Neural cell (in vitro differentiated cells): ENCODE measurements around the gene TIMM44. TPM values are rescaled to one million over a fixed set of nuclear protein-coding genes. Genes with fewer than 3 reads are reported as not detected.

Source experiments
- H2AFZ ChIP-seq: fragments of 200-600, 300-800 bp; sonication (generic), shearing (Covaris generic); 2 replicates; pipeline ENCODE4 v1.6.0; 2014; ENCODE audit warnings: low read depth, mild to moderate bottlenecking, antibody characterized with exemption, low read length, moderate library complexity
- H3F3A ChIP-seq: fragments of 200-600 bp; shearing (Covaris generic); 2 replicates; pipeline ENCODE4 v1.6.1; 2016; ENCODE audit warnings: mild to moderate bottlenecking, moderate library complexity, mixed read lengths, antibody characterized with exemption, low read length; ENCODE audit not compliant: insufficient read depth, poor library complexity, severe bottlenecking
- H3K27ac ChIP-seq: fragments of 200-600, 300-800 bp; sonication (generic), shearing (Covaris generic); 2 replicates; pipeline ENCODE4 v1.5.1; 2014; ENCODE audit warnings: mild to moderate bottlenecking, low read length, moderate library complexity
- H3K27me3 ChIP-seq: fragments of 300-800, 200-600 bp; sonication (generic), shearing (Covaris generic); 2 replicates; pipeline ENCODE4 v1.6.0; 2014; ENCODE audit warnings: mild to moderate bottlenecking, low read depth, low read length, moderate library complexity; ENCODE audit not compliant: insufficient read depth
- H3K36me3 ChIP-seq: fragments of 300-800, 200-600 bp; sonication (generic), shearing (Covaris generic); 2 replicates; pipeline ENCODE4 v1.5.1; 2014; ENCODE audit warnings: mild to moderate bottlenecking, antibody characterized with exemption, low read length, moderate library complexity; ENCODE audit not compliant: insufficient read depth
- H3K4me2 ChIP-seq: fragments of 300-800, 200-600 bp; sonication (generic), shearing (Covaris generic); 2 replicates; pipeline ENCODE4 v1.6.0; 2014; ENCODE audit warnings: mild to moderate bottlenecking, low read length
- H3K4me3 ChIP-seq: fragments of 300-800, 200-600 bp; sonication (generic), shearing (Covaris generic); 2 replicates; pipeline ENCODE4 v1.5.1; 2014; ENCODE audit warnings: mild to moderate bottlenecking, low read length, moderate library complexity
- H3K79me2 ChIP-seq: fragments of 200-600 bp; shearing (Covaris generic); replicated peaks from 2 replicates; pipeline ENCODE4 v1.6.0; 2014; ENCODE audit warnings: mild to moderate bottlenecking, low read length, moderate library complexity; ENCODE audit not compliant: insufficient read depth
- H3K9ac ChIP-seq: fragments of 300-800, 200-600 bp; sonication (generic), shearing (Covaris generic); 2 replicates; pipeline ENCODE4 v1.6.1; 2016; ENCODE audit warnings: mild to moderate bottlenecking, low read length, mixed read lengths
- H3K9me2 ChIP-seq: fragments of 200-600 bp; shearing (Covaris generic); 2 replicates; pipeline ENCODE4 v1.6.1; 2016; ENCODE audit warnings: mild to moderate bottlenecking, low read length, mixed read lengths; ENCODE audit not compliant: insufficient read depth
- H3K9me3 ChIP-seq: fragments of 200-600, 300-800 bp; sonication (generic), shearing (Covaris generic); 2 replicates; pipeline ENCODE4 v1.6.1; 2016; ENCODE audit warnings: mild to moderate bottlenecking, mixed run types, low read length, moderate library complexity, mixed read lengths
- H4K20me1 ChIP-seq: fragments of 200-600 bp; shearing (Covaris generic); 2 replicates; pipeline ENCODE4 v1.6.1; 2016; ENCODE audit warnings: mild to moderate bottlenecking, mixed run types; ENCODE audit not compliant: insufficient read depth
- EP300 ChIP-seq: fragments of 450-650 bp; conservative IDR thresholded peaks from 2 replicates; pipeline ENCODE4 v1.6.1; 2014; ENCODE audit warnings: antibody characterized with exemption, mild to moderate bottlenecking, moderate library complexity; ENCODE audit not compliant: poor library complexity, severe bottlenecking
- EZH2 ChIP-seq: fragments of 200-600, 300-800 bp; shearing (Covaris generic), sonication (generic); IDR thresholded peaks from 2 replicates; pipeline ENCODE4 v1.6.1; 2014; ENCODE audit warnings: antibody characterized with exemption, low read length, borderline replicate concordance, mild to moderate bottlenecking; ENCODE audit not compliant: insufficient read depth, poor library complexity, severe bottlenecking
- MXI1 ChIP-seq: fragments of 450-650 bp; conservative IDR thresholded peaks from 2 replicates; pipeline ENCODE4 v1.6.1; 2014; ENCODE audit warnings: antibody characterized with exemption, mild to moderate bottlenecking; ENCODE audit not compliant: poor library complexity, severe bottlenecking
- POLR2AphosphoS5 ChIP-seq: IDR thresholded peaks from 2 replicates; pipeline ENCODE4 v1.6.1; 2012
- RAD21 ChIP-seq: fragments of 450-650 bp; conservative IDR thresholded peaks from 2 replicates; pipeline ENCODE4 v1.6.1; 2014; ENCODE audit warnings: antibody characterized with exemption, mild to moderate bottlenecking, moderate library complexity
- SMC3 ChIP-seq: fragments of 450-650 bp; conservative IDR thresholded peaks from 2 replicates; pipeline ENCODE4 v1.6.1; 2014; ENCODE audit warnings: antibody characterized with exemption, mild to moderate bottlenecking, moderate library complexity; ENCODE audit not compliant: poor library complexity
- TAF1 ChIP-seq: IDR thresholded peaks from 2 replicates; pipeline ENCODE4 v1.6.1; 2012; ENCODE audit warnings: low read depth
- polyA plus RNA-seq: library from polyadenylated mRNA; depleted of rRNA; stranded (reverse); fragments of >200 nt; gene quantifications from 2 replicates; pipeline ENCODE4 v1.2.3, GENCODE V29; 2014
- TF ChIP-seq, protein P1 (sequence below): fragments of 450-650 bp; IDR thresholded peaks from 2 replicates; pipeline ENCODE4 v1.5.1; 2014; ENCODE audit warnings: antibody characterized with exemption, mild to moderate bottlenecking, moderate library complexity; ENCODE audit not compliant: poor library complexity, severe bottlenecking
- TF ChIP-seq, protein P2 (sequence below): IDR thresholded peaks from 2 replicates; pipeline ENCODE4 v1.6.1; 2012; ENCODE audit warnings: borderline replicate concordance

Gene TIMM44
- polyA plus RNA-seq, 1 donor from 2014 or later = 48.3 TPM

- no peaks in the 10 kb centered on the region for H3K9me2 ChIP-seq
- no peaks in the 10 kb centered on the region for H3K36me3 ChIP-seq
- TF ChIP-seq EZH2 (no peak), MXI1 (no peak), EP300 (no peak), POLR2AphosphoS5 (no peak), RAD21 (no peak), TAF1 (no peak), SMC3 (no peak)
- TF ChIP-seq, protein P1, sequence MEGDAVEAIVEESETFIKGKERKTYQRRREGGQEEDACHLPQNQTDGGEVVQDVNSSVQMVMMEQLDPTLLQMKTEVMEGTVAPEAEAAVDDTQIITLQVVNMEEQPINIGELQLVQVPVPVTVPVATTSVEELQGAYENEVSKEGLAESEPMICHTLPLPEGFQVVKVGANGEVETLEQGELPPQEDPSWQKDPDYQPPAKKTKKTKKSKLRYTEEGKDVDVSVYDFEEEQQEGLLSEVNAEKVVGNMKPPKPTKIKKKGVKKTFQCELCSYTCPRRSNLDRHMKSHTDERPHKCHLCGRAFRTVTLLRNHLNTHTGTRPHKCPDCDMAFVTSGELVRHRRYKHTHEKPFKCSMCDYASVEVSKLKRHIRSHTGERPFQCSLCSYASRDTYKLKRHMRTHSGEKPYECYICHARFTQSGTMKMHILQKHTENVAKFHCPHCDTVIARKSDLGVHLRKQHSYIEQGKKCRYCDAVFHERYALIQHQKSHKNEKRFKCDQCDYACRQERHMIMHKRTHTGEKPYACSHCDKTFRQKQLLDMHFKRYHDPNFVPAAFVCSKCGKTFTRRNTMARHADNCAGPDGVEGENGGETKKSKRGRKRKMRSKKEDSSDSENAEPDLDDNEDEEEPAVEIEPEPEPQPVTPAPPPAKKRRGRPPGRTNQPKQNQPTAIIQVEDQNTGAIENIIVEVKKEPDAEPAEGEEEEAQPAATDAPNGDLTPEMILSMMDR = no peak
- TF ChIP-seq, protein P2, sequence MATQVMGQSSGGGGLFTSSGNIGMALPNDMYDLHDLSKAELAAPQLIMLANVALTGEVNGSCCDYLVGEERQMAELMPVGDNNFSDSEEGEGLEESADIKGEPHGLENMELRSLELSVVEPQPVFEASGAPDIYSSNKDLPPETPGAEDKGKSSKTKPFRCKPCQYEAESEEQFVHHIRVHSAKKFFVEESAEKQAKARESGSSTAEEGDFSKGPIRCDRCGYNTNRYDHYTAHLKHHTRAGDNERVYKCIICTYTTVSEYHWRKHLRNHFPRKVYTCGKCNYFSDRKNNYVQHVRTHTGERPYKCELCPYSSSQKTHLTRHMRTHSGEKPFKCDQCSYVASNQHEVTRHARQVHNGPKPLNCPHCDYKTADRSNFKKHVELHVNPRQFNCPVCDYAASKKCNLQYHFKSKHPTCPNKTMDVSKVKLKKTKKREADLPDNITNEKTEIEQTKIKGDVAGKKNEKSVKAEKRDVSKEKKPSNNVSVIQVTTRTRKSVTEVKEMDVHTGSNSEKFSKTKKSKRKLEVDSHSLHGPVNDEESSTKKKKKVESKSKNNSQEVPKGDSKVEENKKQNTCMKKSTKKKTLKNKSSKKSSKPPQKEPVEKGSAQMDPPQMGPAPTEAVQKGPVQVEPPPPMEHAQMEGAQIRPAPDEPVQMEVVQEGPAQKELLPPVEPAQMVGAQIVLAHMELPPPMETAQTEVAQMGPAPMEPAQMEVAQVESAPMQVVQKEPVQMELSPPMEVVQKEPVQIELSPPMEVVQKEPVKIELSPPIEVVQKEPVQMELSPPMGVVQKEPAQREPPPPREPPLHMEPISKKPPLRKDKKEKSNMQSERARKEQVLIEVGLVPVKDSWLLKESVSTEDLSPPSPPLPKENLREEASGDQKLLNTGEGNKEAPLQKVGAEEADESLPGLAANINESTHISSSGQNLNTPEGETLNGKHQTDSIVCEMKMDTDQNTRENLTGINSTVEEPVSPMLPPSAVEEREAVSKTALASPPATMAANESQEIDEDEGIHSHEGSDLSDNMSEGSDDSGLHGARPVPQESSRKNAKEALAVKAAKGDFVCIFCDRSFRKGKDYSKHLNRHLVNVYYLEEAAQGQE = no peak
- H3K4me3 ChIP-seq = no peak overlapping the region
- no peaks in the 10 kb centered on the region for H3K79me2 ChIP-seq
- no peak overlapping the region for H3K27ac ChIP-seq
- no peaks in the 10 kb centered on the region for H3K9me3 ChIP-seq
- peaks cover 32% of the 10 kb centered on the region for H3K27me3 ChIP-seq
- no peaks in the 10 kb centered on the region for H3F3A ChIP-seq
- no peak overlapping the region for H2AFZ ChIP-seq
- H4K20me1 ChIP-seq = no peaks in the 10 kb centered on the region
- H3K9ac ChIP-seq = no peak overlapping the region
- no peak overlapping the region for H3K4me2 ChIP-seq
Measured at GRCh38 chr19:7912144-7912696, 31.2 kb downstream of the TIMM44 start.

DNA sequence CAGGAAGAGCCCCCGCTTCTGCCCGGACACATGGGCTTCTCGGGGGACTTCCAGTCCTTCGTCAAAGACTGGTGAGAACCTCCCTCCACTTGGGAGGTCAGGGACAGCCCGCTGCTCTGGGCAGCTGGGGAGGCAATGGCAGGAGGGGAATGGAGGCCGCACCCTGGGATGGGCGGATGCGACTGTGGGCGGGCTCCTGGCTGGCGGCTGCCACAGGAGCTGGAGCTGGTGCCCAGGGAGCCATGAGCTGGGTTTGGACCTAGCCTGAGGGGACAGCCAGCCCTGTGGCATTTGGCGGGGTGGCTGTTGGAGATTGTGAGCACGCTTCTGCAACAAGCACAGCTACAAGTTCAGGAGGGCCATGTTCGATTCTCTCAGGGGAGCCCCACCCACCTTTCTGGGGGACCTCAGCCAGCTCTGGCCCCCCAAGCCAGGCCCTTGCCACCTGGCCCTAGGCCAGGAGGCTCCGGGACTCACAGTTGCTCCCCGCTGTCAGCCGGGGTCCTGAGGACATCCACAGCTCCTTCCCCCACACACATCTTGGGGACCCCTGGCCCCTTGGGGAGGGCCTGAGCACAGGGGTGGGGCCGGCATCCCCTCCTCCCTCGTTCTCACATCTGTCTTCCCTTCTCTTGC is 31.8 kb downstream of the TIMM44 start:
- Histone ChIP-seq H3K9me3 (no peaks in the 10 kb centered on the region), H2AFZ (no peak overlapping the region), H4K20me1 (no peaks in the 10 kb centered on the region), H3K9ac (no peak overlapping the region), H3K27ac (no peak overlapping the region), H3K36me3 (no peaks in the 10 kb centered on the region), H3K4me3 (no peak overlapping the region), H3K79me2 (no peaks in the 10 kb centered on the region), H3F3A (no peaks in the 10 kb centered on the region), H3K4me2 (no peak overlapping the region), H3K27me3 (peaks cover 27% of the 10 kb centered on the region), H3K9me2 (no peaks in the 10 kb centered on the region)
- TF ChIP-seq EZH2 = no peak
- no peak for TF ChIP-seq RAD21
- no peak for TF ChIP-seq SMC3
- TF ChIP-seq MXI1 = no peak
- TF ChIP-seq, protein P2 = no peak
- no peak for TF ChIP-seq TAF1
- no peak for TF ChIP-seq POLR2AphosphoS5
- TF ChIP-seq EP300 = no peak
- TF ChIP-seq, protein P1 = no peak
